ENCODE measurements around the gene LRTM2.

The LRTM2 gene

DNA sequence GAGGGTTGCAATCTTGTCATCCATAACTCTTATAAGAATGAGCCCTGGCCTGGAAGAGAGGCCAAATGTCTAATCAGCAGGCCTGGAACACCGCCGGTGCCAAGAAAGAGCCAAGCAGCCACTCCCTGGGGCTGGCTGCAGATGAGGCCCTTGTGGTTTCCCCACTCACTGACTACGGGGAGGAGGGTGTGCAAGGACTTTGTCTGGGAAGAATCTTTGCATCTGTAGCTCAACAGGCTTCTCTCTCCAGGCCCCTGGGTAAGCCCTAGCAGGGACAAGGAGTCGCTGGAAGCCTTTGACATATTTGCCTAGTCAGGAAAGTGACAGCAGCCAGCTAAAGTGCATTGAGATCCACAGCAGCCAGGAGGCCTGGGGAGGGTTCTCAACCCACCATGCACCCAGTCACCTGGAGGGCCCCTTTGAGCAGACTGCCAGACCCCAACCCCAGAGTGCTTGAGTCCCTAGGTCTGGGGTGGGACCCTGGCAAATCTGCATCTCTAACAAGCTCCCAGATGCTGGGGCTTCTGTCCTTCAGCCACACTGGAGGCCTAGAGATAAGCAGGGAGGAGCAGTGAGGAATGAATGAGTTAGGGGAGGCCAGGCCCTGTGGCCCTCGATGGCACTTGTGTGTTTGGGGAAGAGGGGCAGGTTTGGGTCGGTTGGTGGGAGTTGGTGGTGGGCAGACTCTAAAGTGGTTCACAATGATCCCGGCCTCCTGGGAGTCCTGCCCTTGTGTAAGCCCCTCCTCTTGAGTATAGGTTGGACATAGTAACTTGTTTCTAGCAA is 13.9 kb upstream of the LRTM2 start:
- no peak overlapping the region for H3K4me3 ChIP-seq (ENCODE audit: low read depth, low read length)
- TF ChIP-seq, protein P1, sequence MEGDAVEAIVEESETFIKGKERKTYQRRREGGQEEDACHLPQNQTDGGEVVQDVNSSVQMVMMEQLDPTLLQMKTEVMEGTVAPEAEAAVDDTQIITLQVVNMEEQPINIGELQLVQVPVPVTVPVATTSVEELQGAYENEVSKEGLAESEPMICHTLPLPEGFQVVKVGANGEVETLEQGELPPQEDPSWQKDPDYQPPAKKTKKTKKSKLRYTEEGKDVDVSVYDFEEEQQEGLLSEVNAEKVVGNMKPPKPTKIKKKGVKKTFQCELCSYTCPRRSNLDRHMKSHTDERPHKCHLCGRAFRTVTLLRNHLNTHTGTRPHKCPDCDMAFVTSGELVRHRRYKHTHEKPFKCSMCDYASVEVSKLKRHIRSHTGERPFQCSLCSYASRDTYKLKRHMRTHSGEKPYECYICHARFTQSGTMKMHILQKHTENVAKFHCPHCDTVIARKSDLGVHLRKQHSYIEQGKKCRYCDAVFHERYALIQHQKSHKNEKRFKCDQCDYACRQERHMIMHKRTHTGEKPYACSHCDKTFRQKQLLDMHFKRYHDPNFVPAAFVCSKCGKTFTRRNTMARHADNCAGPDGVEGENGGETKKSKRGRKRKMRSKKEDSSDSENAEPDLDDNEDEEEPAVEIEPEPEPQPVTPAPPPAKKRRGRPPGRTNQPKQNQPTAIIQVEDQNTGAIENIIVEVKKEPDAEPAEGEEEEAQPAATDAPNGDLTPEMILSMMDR (IDR thresholded peaks at IDR 0.05; ENCODE audit: low read depth, low read length, missing control alignments): no peak
- in situ Hi-C loops (cut with HindIII; ENCODE audit: low sequenced_read_pairs): loop anchor here (25.0 kb wide), 1 partner anchor 131 kb away; no protein-coding TSS in a partner anchor
- DNase-seq (ENCODE audit: low read depth): no peak

- H3K4me3 ChIP-seq (ENCODE audit: low read depth, low read length): no peak overlapping the region
- TF ChIP-seq, protein P1 (IDR thresholded peaks at IDR 0.05; ENCODE audit: low read depth, low read length, missing control alignments): no peak
- DNase-seq (ENCODE audit: low read depth): no peak
- in situ Hi-C loops (cut with HindIII; ENCODE audit: low sequenced_read_pairs): loop anchor here (25.0 kb wide), 1 partner anchor 130 kb away; no protein-coding TSS in a partner anchor
Observed at GRCh38 chr12:1807087-1807860, 13.1 kb upstream of the LRTM2 start.

DNA sequence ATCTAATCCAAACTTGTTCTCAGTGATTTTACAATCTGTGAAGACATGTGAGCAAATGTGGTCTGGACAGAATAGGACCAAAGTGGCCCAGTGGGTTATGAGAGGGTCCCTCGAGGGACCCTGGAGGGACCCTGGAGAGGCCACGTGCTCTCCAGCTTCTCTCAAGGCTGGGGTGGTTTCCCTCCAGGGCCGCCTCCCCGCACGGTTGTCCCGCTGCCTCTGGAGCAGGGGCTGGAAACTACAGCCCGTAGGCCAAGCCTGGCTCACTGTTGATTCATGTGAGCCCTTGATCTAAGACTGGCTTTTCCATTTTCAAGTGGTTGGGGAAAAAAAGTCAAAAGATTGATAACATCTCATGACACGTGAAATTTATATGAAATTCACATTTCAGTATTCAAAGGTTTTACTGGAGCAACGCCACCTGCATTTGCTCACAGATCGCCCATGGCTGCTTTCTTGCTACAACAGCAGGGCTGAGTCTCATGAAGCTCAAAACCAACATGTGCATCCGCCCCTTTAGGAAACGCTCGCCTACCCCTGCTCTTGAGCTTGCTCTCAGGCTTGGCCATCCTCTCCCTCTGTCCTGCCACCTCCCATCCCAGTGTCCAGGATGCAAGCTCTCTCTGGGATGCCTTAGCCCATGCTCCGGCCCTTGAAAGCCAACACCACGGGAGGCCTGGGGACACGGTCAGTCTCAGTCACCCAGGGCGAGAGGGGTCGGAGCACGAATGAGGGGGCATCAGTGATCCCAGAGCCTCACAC is 12.1 kb upstream of the LRTM2 start:
- no peak overlapping the region for H3K4me3 ChIP-seq (ENCODE audit: low read depth, low read length)
- TF ChIP-seq, protein P1 (IDR thresholded peaks at IDR 0.05; ENCODE audit: low read depth, low read length, missing control alignments): no peak
- no peak for DNase-seq (ENCODE audit: low read depth)
- in situ Hi-C loops (cut with HindIII; ENCODE audit: low sequenced_read_pairs): loop anchor here (25.0 kb wide), 1 partner anchor 129 kb away; no protein-coding TSS in a partner anchor

DNA sequence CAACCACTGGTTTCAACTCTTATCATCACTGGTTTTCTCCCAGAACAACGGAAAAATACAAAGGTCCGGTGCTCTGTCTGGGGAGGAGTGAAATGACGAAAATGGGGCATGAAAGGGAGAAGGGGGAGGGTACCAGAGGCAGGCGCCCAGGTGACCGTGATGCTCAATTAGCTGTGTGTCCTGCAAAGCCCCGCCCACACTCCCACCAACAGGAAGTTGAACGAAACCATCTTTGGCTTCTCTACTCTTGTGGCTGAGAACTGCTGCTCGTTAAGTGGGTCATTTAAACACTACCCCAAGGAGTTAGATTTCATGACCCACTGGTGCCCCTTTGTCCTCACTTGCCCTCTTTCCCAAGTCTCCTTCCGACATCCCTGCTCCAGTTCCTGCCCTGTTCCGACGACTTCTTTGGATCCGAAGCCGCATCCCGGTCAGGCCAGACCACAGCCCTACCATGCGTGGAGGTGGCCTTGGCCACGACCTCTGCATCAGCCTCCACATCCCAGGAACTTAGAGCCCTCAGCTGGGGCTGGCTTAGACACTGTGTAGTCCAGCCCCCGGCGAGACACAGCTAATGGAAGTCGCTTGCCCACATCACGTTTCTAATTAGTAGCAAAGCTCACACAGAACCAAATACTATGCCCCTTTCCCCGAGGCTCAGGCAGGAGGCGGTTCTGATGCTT is 11.4 kb upstream of the LRTM2 start:
- DNase-seq (ENCODE audit: low read depth): no peak
- TF ChIP-seq, protein P1 (IDR thresholded peaks at IDR 0.05; ENCODE audit: low read depth, low read length, missing control alignments): no peak
- no peak overlapping the region for H3K4me3 ChIP-seq (ENCODE audit: low read depth, low read length)
- in situ Hi-C loops (cut with HindIII; ENCODE audit: low sequenced_read_pairs): loop anchor here (25.0 kb wide), 1 partner anchor 128 kb away; no protein-coding TSS in a partner anchor

DNA sequence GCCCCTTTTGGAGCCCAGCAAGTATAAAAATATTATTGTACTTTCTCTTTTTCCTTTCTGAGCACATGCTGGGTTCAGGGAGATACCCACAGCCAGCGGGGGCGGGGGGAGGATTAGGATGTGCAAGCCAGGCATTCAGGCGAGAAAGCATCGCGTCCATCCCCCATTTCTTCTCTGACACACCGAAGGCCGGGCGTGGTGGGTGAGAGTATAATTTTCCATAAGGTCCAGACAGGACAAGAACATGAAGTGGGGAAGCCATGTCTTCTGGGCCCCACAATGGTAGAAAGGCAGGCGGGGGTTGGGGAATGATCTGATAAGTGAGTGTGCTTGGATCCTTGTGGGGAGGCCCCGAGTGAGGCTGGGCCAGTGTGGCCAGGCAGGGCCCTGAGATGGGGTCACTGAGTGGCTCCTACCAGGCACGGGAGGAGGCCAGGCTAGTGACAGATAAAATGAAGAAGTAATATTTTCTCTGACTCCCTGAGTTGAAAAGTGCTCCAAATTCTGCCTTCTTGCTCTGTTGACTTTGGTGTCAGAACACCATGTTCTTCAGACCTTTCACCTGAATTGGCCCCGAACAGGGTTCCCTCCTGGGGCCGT is 10.7 kb upstream of the LRTM2 start:
- no peak for DNase-seq (ENCODE audit: low read depth)
- no peak overlapping the region for H3K4me3 ChIP-seq (ENCODE audit: low read depth, low read length)
- in situ Hi-C loops (cut with HindIII; ENCODE audit: low sequenced_read_pairs): loop anchor here (25.0 kb wide), 1 partner anchor 128 kb away; no protein-coding TSS in a partner anchor
- TF ChIP-seq, protein P1 (IDR thresholded peaks at IDR 0.05; ENCODE audit: low read depth, low read length, missing control alignments): no peak

Measured in astrocyte of the cerebellum (primary cell).